Stimulated activated CD4-positive, alpha-beta T cell treated with anti-CD3 and anti-CD28 coated beads, Interleukin-1b, Interleukin-23, amount 100 ng/mL, for 4 hours (primary cell): ENCODE data around the gene SLC11A1.

Experiments used
- DNase-seq, 2 donors: peaks; one replicate each; pipeline ENCODE4 v3.0.0-alpha.2; 2020; ENCODE audit warnings: low read depth in 2 of 2

Gene SLC11A1

GRCh38 chr2:218394298-218395089 is 12.4 kb downstream of the SLC11A1 start:
- DNase-seq: no peak

DNA sequence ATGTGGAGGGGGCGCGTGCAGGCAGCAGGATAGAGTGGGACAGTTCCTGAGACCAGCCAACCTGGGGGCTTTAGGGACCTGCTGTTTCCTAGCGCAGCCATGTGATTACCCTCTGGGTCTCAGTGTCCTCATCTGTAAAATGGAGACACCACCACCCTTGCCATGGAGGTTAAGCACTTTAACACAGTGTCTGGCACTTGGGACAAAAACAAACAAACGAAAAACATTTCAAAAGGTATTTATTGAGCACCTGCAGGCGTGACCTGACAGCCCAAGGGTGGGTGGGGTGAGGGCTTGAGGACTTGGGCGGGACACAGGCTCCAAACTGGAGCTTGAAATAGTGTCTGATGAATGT is 13.0 kb downstream of the SLC11A1 start:
- no peak for DNase-seq

DNA sequence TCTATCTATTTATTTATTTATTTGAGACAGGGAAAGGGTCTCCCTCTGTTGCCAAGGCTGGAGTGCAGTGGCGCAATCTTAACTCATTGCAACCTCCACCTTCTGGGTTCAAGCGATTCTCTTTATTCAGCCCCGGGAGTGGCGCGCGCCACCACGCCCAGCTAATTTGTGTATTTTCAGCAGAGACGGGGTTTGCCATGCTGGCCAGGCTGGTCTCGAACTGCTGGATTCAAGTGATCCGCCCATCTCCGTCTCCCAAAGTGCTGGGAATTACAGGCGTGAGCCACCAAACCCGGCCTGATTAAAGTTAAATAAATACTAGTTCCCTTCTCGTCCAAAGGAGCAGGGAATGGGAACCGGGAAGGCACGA is 13.4 kb downstream of the SLC11A1 start:
- no peak for DNase-seq

GRCh38 chr2:218395826-218396687 is 14.0 kb downstream of the SLC11A1 start:
- DNase-seq: peak; percentile 87 to 91

DNA sequence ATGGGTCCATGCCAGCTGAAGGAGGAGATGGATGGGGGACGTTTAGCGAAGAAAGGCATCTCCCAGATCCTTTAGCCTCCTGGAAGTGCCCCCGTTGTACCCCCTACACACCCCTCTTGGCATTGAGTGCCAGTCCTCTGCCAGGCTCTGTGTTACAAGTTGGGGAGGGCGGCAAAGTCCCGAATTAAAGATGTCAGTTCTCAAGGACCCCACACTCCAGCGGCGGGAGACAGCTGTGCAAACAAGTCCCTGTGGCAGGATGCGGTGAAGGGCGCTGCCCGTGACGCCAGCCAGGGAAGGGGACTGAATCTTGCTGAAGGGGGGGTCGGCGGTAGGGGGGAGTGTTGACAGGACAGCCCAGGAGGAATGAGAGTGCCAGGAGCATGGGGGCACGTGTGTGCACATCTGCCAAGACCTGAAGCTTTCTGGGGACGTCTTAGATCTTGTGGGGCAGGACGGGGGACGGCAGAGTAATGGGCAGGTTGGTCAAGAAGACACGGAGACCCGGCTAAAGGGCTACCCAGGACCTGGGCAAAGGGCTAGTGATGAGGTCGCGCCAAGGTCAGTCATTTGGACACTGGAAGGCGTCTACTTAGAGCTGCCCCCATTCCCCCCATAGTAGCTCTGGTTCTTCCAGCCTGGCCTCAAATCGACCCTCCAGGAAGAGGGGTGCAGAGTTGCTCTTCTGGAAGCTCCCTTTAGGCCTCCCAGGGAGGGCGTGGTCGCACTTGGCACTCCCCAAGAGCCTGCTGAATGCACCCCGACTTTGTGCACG is 14.8 kb downstream of the SLC11A1 start:
- DNase-seq: peak; percentile 37 to 39

GRCh38 chr2:218397463-218397819 is 15.4 kb downstream of the SLC11A1 start:
- no peak for DNase-seq

DNA sequence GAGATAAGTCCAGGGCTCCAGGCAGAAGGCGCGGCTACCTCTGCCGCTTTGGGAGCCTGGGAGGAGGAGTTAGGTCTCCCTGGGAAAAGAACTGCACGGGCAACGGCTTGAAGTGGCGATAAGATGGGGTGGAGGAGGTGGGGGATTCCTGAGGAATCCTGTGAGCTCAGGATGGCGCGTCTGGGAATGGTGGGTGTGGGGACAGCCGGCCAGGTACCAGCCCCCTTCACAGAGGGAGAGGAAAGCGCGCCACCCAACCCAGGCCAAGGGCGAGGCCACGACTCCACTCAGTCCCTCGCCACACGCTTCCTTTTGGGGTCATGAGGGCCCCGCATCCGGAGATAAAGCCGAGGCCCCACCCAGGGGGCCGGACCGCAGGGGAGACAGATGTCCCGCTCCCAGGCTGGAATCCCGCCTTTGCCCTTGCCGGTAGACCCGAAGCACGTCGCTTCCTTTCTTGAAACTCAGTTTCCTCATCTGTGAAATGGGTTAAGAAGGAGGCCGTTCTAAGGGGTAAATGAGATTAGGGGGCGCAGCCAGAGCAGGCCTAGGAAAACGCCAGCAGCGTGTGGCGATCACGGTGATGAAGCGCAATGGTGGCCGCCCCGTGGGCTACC is 15.9 kb downstream of the SLC11A1 start:
- peak in 1 of 2 donors; percentile 26 for DNase-seq

GRCh38 chr2:218398437-218399390 is 16.6 kb downstream of the SLC11A1 start:
- DNase-seq: peak; percentile 46 to 49

- peak; percentile 77 to 81 for DNase-seq
Measured at GRCh38 chr2:218399391-218400166, 17.5 kb downstream of the SLC11A1 start, which contains the start of gene CTDSP1. Gene CTDSP1, plus strand, starts transcription at chr2:218399868. Its CDS starts 223 bp downstream, at chr2:218400091.

DNA sequence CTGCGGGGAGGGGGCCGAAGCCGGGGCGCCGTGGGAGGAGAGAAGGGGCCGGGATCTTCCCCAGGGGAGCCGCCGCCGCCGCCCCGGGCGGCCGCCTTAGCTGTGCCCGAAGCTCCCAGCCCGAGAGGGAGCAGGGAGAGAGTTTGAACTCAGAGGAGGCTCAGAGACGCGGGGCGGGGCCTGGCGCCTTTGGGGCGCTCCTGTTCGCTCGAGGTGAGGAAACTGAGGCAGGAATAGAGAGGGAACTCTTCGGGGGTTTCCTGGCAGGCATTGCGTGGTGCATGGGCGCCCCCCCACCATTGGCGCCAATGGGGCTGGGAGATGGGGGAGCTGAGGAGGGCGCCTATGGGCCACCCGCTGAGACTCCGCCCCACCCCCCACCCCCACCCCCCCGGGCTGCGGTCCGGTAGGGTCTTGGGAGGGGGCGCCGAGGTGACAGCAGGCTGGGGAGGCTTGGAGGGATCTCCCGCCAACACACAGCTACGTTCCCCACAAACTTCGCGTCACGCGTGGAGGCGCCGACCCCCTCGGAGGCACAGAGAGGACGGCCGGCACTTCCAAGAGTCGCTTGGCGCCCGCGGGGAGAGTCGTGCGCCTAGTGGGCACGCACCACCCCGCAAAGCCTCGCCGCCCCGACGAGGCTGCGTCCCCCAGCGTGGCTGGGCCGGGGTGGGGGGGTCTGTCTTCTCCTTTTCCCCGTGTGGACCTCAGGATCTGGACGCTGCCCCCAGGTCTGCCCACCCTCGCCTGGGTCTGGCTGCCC is 18.3 kb downstream of the SLC11A1 start:
- DNase-seq: peak in 1 of 2 donors; percentile 39

DNA sequence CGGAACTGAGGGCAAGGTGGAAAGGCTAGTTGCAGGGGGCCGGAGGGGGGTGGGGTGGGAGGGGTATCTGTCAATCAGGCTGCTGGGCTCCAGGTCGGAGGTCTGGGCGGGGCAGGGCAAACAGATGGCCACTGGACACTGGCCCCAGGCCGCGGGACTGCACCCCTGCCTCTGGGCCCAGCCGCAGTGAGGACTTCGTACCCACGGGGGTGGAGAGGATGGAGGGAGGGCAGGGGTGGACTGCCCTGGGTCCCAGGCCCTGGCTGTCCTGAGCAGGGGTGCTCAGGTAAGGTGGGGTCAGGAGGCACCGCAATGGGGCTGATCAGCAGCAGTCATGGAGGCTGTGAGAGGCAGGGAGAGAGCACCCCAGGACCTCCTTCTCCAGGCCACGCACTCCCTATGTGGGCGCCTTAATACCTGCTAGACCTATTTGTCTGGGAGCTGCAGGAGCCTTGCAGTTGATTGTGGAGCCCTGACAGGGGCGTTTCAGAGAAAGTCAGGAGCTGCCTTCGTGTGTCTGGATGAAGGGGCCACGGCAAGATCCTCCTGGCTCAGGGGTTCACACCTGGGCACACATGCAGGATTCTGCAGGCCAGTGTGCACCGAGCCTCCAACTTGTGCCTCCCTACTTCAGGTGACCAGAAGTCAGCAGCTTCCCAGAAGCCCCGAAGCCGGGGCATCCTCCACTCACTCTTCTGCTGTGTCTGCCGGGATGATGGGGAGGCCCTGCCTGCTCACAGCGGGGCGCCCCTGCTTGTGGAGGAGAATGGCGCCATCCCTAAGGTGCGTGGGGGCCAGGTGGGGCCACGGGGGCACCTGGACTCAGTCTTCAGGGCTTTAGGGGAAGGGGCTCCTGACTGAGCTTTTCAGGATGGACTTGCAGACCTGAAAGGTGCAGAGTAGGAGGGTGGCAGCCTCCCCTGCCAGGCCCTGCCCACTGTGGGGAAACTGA is 19.1 kb downstream of the SLC11A1 start:
- no peak for DNase-seq

DNA sequence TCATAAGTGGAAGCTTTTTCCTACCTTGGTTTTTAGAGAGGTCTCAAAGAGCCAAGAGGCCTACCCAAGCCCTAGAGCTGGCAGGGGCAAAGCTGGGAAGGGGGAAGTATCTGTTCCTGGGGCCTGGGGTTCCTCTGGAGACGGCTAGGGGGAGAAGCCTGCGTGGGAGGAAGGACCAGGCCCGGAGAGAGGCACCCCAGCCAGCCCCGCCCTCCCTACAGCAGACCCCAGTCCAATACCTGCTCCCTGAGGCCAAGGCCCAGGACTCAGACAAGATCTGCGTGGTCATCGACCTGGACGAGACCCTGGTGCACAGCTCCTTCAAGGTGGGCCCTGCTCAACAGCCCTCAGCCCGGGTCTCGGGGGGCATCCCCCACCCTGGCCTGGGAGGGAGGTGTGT is 19.8 kb downstream of the SLC11A1 start:
- no peak for DNase-seq

- no peak for DNase-seq
Measured at GRCh38 chr2:218402491-218402901, 20.4 kb downstream of the SLC11A1 start.

DNA sequence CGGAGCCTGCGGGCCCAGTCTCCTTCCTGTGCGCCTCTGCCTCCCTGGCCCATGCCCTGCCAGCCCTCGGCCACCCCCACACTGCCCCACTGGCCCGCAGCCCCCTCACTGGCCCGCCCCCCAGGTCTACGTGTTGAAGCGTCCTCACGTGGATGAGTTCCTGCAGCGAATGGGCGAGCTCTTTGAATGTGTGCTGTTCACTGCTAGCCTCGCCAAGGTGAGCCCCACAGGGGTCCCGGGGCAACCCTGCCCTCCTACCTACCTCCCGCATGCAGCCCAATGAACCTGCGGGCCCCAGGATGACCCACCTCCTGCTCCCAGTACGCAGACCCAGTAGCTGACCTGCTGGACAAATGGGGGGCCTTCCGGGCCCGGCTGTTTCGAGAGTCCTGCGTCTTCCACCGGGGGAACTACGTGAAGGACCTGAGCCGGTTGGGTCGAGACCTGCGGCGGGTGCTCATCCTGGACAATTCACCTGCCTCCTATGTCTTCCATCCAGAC is 20.9 kb downstream of the SLC11A1 start:
- no peak for DNase-seq

DNA sequence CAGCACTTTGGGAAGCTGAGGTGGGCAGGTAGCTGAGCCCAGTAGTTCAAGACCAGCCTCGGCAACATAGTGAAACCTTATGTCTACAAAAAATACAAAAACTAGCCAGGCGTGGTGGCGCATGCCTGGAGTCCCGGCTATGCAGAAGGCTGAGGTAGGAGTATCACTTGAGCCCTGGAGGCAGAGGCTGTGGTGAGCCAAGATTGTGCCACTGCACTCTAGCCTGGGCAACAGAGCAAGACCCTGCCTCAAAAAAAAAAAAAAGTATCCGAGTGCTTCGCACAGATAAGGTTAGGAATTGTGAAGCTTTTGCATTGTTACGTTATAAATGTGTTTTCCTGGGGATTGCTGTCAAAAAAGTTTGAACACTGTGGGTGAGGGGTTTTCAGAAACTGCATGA is 21.7 kb downstream of the SLC11A1 start:
- DNase-seq: no peak

DNA sequence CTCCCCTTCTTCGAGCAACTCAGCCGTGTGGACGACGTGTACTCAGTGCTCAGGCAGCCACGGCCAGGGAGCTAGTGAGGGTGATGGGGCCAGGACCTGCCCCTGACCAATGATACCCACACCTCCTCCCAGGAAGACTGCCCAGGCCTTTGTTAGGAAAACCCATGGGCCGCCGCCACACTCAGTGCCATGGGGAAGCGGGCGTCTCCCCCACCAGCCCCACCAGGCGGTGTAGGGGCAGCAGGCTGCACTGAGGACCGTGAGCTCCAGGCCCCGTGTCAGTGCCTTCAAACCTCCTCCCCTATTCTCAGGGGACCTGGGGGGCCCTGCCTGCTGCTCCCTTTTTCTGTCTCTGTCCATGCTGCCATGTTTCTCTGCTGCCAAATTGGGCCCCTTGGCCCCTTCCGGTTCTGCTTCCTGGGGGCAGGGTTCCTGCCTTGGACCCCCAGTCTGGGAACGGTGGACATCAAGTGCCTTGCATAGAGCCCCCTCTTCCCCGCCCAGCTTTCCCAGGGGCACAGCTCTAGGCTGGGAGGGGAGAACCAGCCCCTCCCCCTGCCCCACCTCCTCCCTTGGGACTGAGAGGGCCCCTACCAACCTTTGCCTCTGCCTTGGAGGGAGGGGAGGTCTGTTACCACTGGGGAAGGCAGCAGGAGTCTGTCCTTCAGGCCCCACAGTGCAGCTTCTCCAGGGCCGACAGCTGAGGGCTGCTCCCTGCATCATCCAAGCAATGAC is 22.4 kb downstream of the SLC11A1 start:
- no peak for DNase-seq
